Kidney (tissue), 14 donors: ENCODE data around the gene NID2. TPM values are rescaled to one million over a fixed set of nuclear protein-coding genes. Genes with fewer than 3 reads are reported as not detected.

ENCODE experiments used
- DNase-seq, 5 donors: peaks; one replicate each; pipeline ENCODE4 v3.0.0-alpha.2; 2013 to 2020
- FAIRE-seq: peaks from 2 replicates; lab custom pipeline; 2012; peaks lifted over from hg19 to GRCh38; lab: Jason Lieb, UNC
- H3K27ac ChIP-seq, 2 donors: one replicate each; pipeline ENCODE4 v1.7.0; 2013; ENCODE audit warnings: low read depth in 2 of 2, low read length in 2 of 2, inconsistent platforms in 1 of 2
- H3K27me3 ChIP-seq: one replicate; pipeline ENCODE4 v1.7.1; 2013; ENCODE audit warnings: low read length, inconsistent platforms; ENCODE audit not compliant: control insufficient read depth, insufficient read depth
- H3K36me3 ChIP-seq, 3 donors: one replicate each; pipeline versions ENCODE4 v1.7.0 to v1.7.1; 2013; ENCODE audit warnings: low read length in 3 of 3, control low read depth in 1 of 3, inconsistent platforms in 1 of 3; ENCODE audit not compliant: insufficient read depth in 3 of 3, control insufficient read depth in 2 of 3
- H3K4me1 ChIP-seq, 3 donors: one replicate each; pipeline versions ENCODE4 v1.7.0 to v1.7.1; 2013; ENCODE audit warnings: low read length in 3 of 3, inconsistent platforms in 1 of 3, low read depth in 1 of 3; ENCODE audit not compliant: control insufficient read depth in 2 of 3, insufficient read depth in 2 of 3
- H3K4me3 ChIP-seq, 3 donors: one replicate each; pipeline versions ENCODE4 v1.7.0 to v1.8.1; 2013; ENCODE audit warnings: low read length in 3 of 3, control low read depth in 1 of 3, inconsistent platforms in 1 of 3
- H3K9ac ChIP-seq, 3 donors: one replicate each; pipeline versions ENCODE4 v1.7.0 to v1.7.1; 2013; ENCODE audit warnings: low read length in 3 of 3, control low read depth in 1 of 3, inconsistent platforms in 1 of 3
- H3K9me3 ChIP-seq, 3 donors: one replicate each; pipeline versions ENCODE4 v1.7.0 to v1.7.1; 2013; ENCODE audit warnings: low read length in 3 of 3, control low read depth in 1 of 3, inconsistent platforms in 1 of 3; ENCODE audit not compliant: control insufficient read depth in 2 of 3, insufficient read depth in 1 of 3
- intact Hi-C: fragments of 100-400 bp; cut with DNase I; formaldehyde crosslinking; loops from one replicate; pipeline ENCODE4 v1.11.1; 2022
- polyA plus RNA-seq: library from polyadenylated mRNA; stranded (reverse); fragments of 350-450 nt; fragmentation: Illumina TruSeq; extraction: RNeasy Lipid Tissue Mini Kit (QIAGEN cat#74804); gene quantifications from one replicate; pipeline ENCODE4 v1.2.3, GENCODE V29; 2014; ENCODE audit warnings: low read depth, low replicate concordance; ENCODE audit not compliant: insufficient read depth
- total RNA-seq: library from RNA; stranded (reverse); fragmentation: NEBNext Ultra II Directional; extraction: Animal tissue kit (Norgen Biotek cat#: 25700); gene quantifications from one replicate; pipeline ENCODE4 v1.2.1, GENCODE V29; 2021
- TF ChIP-seq, protein P1 (sequence below): IDR thresholded peaks from 3 replicates; pipeline ENCODE4 v1.5.1; 2012; ENCODE audit warnings: mild to moderate bottlenecking, moderate library complexity, borderline replicate concordance; ENCODE audit not compliant: insufficient read depth; ENCODE audit errors: extremely low read depth
- donor health status: control.
- donor health status: control.
- donor health status: control.
- donor health status: control.
- donor health status: control.
- donor health status: DM: yes; HTN: yes; CAD: no.
- donor health status: Normal renal cell carcinoma (clear cell type).

The NID2 gene
- total and polyA plus RNA-seq, 2 donors from 2014 or later, result 7.1 to 37.7 TPM

DNA sequence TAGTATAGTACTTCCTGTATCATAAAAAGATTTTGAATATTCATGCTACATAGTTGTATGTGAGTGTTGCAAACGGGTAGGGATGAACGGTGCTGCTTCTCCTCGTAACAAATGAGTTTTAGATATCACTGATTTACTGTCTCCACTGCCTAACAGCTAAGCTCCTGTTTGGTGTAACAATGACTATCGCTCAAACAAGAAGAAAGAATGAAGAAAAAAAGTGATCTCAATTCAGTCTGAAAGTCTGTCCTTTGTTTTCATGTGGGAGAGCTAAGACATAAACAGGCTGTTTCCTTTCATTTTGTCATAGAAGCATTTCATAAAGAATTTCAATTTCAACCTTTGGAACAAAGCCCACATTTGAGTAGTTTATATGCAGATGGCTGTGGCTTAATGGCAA is 105.6 kb downstream of the NID2 start:
- Histone ChIP-seq H3K4me3 (peak overlapping the region; percentile 26 to 51 (median 30)), H3K27ac (no peak overlapping the region), H3K27me3 (no peaks in the 10 kb centered on the region), H3K36me3 (no peaks in the 10 kb centered on the region), H3K4me1 (peaks cover 0 to 2% (median 0%) of the 10 kb centered on the region in 3 donors), H3K9me3 (peaks cover 0 to 8% (median 2%) of the 10 kb centered on the region in 3 donors), H3K9ac (peak overlapping the region in 1 of 3 donors; percentile 11)
- intact Hi-C loops, result no loop called here
- no peak for FAIRE-seq
- TF ChIP-seq, protein P1, sequence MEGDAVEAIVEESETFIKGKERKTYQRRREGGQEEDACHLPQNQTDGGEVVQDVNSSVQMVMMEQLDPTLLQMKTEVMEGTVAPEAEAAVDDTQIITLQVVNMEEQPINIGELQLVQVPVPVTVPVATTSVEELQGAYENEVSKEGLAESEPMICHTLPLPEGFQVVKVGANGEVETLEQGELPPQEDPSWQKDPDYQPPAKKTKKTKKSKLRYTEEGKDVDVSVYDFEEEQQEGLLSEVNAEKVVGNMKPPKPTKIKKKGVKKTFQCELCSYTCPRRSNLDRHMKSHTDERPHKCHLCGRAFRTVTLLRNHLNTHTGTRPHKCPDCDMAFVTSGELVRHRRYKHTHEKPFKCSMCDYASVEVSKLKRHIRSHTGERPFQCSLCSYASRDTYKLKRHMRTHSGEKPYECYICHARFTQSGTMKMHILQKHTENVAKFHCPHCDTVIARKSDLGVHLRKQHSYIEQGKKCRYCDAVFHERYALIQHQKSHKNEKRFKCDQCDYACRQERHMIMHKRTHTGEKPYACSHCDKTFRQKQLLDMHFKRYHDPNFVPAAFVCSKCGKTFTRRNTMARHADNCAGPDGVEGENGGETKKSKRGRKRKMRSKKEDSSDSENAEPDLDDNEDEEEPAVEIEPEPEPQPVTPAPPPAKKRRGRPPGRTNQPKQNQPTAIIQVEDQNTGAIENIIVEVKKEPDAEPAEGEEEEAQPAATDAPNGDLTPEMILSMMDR, result no peak
- DNase-seq, result peak in 2 of 5 donors; percentile 62 to 82

DNA sequence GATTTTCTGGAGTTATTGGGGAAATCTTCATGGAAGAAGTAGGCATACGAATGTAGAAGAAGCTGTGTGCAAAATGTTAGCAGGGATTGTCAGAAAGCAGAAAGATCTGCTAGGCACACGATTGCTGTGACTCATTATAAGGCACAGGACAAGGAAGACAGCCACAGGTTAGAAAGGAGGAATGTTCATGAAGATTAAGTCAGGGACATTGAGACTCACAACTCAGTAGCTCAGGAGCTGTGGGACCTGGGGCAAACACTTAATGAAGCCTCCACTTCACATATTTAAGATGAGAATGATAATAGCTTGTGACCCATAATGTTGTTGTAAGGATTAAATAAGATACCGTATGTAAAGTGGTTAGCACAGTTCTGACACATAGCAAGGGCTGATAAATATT is 106.1 kb downstream of the NID2 start:
- H3K4me3 ChIP-seq, result no peak overlapping the region
- DNase-seq (peak in 1 of 5 donors; percentile 10), FAIRE-seq (no peak)
- H3K9me3 ChIP-seq, result peaks cover 0 to 12% (median 2%) of the 10 kb centered on the region in 3 donors
- no peak overlapping the region for H3K27ac ChIP-seq
- no peaks in the 10 kb centered on the region for H3K27me3 ChIP-seq
- H3K4me1 ChIP-seq, result peaks cover 0 to 2% (median 0%) of the 10 kb centered on the region in 3 donors
- TF ChIP-seq, protein P1, result no peak
- no peak overlapping the region for H3K9ac ChIP-seq
- intact Hi-C loops, result no loop called here
- H3K36me3 ChIP-seq, result no peaks in the 10 kb centered on the region

DNA sequence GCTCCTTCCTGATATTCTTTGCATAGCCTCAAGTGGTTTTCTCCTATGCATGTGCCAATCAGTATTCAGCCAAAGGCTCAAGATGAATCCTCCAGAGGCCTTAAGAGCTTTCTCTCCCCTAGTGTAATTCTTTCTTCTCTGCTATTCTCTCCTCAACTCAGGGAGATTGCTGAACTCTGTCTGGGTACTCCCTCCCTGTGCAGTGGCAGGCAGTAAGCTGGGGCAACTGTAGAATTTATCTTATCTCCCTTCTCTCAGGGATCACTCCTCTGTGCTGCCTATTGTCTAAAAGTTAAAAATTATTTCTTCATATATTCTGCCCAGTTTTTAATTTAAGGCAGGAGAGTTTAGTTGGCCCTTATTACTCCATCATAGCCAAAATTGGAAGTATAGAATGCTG is 108.0 kb downstream of the NID2 start:
- intact Hi-C loops, result no loop called here
- H3K36me3 ChIP-seq, result no peaks in the 10 kb centered on the region
- H3K27me3 ChIP-seq, result no peaks in the 10 kb centered on the region
- TF ChIP-seq, protein P1, result no peak
- peaks cover 0 to 12% (median 2%) of the 10 kb centered on the region in 3 donors for H3K9me3 ChIP-seq
- no peak overlapping the region for H3K4me3 ChIP-seq
- no peak for DNase-seq
- H3K27ac ChIP-seq, result no peak overlapping the region
- no peak overlapping the region for H3K9ac ChIP-seq
- peaks cover 0 to 2% (median 0%) of the 10 kb centered on the region in 3 donors for H3K4me1 ChIP-seq
- no peak for FAIRE-seq

DNA sequence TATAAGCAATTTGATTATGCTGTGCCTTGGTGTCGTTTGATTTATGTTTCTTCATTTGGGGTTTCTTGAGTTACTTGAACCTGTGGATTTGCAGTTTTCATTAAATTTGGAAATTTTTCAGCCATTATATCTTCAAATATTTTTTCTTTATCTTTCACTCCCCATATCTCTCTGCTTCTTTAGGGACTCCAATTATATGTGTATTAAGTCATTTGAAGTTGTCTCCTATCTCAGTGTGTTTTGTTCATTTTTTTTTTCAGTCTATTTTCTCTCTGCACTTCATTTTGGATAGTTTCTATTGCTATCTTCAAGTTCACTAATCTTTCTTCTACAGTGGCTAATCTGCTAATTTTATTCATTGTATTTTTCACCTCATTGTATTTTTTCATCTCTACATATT is 108.9 kb downstream of the NID2 start:
- H3K4me1 ChIP-seq, result peaks cover 0 to 2% (median 0%) of the 10 kb centered on the region in 3 donors
- no peaks in the 10 kb centered on the region for H3K36me3 ChIP-seq
- H3K27ac ChIP-seq, result no peak overlapping the region
- H3K27me3 ChIP-seq, result no peaks in the 10 kb centered on the region
- no peak overlapping the region for H3K9ac ChIP-seq
- DNase-seq (no peak), FAIRE-seq (no peak)
- H3K4me3 ChIP-seq, result no peak overlapping the region
- intact Hi-C loops, result no loop called here
- TF ChIP-seq, protein P1, result no peak
- peaks cover 0 to 12% (median 2%) of the 10 kb centered on the region in 3 donors for H3K9me3 ChIP-seq
